DOHH2 (cell line): Measurements from ENCODE around the gene ZMAT5.

ENCODE experiments used
- EZH2phosphoT487 ChIP-seq: fragments of 200-600 bp; sonication (generic); IDR thresholded peaks from 2 replicates; pipeline ENCODE4 v1.6.1; 2017; ENCODE audit warnings: borderline replicate concordance, mild to moderate bottlenecking, antibody characterized with exemption, low read length, moderate library complexity, mixed read lengths
- TF ChIP-seq, protein P1 (sequence below): fragments of 200-600 bp; sonication (generic); IDR thresholded peaks from one replicate; pipeline ENCODE4 v1.5.1; 2014; ENCODE audit warnings: antibody characterized with exemption, mild to moderate bottlenecking, low read depth, low read length; ENCODE audit not compliant: poor library complexity, severe bottlenecking

- TF ChIP-seq, protein P1, sequence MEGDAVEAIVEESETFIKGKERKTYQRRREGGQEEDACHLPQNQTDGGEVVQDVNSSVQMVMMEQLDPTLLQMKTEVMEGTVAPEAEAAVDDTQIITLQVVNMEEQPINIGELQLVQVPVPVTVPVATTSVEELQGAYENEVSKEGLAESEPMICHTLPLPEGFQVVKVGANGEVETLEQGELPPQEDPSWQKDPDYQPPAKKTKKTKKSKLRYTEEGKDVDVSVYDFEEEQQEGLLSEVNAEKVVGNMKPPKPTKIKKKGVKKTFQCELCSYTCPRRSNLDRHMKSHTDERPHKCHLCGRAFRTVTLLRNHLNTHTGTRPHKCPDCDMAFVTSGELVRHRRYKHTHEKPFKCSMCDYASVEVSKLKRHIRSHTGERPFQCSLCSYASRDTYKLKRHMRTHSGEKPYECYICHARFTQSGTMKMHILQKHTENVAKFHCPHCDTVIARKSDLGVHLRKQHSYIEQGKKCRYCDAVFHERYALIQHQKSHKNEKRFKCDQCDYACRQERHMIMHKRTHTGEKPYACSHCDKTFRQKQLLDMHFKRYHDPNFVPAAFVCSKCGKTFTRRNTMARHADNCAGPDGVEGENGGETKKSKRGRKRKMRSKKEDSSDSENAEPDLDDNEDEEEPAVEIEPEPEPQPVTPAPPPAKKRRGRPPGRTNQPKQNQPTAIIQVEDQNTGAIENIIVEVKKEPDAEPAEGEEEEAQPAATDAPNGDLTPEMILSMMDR: no peak
- no peak for TF ChIP-seq EZH2phosphoT487
Observed at GRCh38 chr22:29811377-29811776, 44.6 kb upstream of the ZMAT5 start.
